GM12878 (cell line): ENCODE measurements around the gene TSNAX. TPM values are rescaled to one million over a fixed set of nuclear protein-coding genes. Genes with fewer than 3 reads are reported as not detected.
A peak's percentile ranks its signal among the peaks of the same experiment; 100 is the strongest.

ENCODE experiments used
- ATAC-seq: fragments of 200-7000 bp; cut with Tn5 transposase; 3 replicates; pipeline ENCODE4 v1.9.1; 2020; ENCODE audit warnings: mild to moderate bottlenecking, moderate library complexity
- Bru-seq: library from RNA; stranded (reverse); fragments of 400-500 nt; gene quantifications from one replicate; lab custom pipeline; 2021; lab: Mats Ljungman, UMichigan
- BruChase-seq, 2 experiments: library from RNA; stranded (reverse); fragments of 400-500 nt; gene quantifications; one replicate each; lab custom pipeline; 2021; lab: Mats Ljungman, UMichigan
- BruUV-seq: library from RNA; stranded (reverse); fragments of 400-500 nt; replicated peaks from 2 replicates; lab custom pipeline; 2021; lab: Mats Ljungman, UMichigan
- CTCF ChIA-PET: fragments of 300-600 bp; sonication (Branson Sonifier 250); formaldehyde crosslinking; extraction: SDS; loops from one replicate; lab custom pipeline; 2021; ENCODE audit warnings: inconsistent platforms; lab: Yijun Ruan, JAX
- POLR2A ChIA-PET: fragments of 350-600 bp; formaldehyde crosslinking; extraction: SDS; loops from one replicate; lab custom pipeline; 2021; ENCODE audit warnings: inconsistent platforms; lab: Charles Lee
- RAD21 ChIA-PET: fragments of 300-600 bp; sonication (Branson Sonifier 250); formaldehyde crosslinking; loops from one replicate; lab custom pipeline; 2023; ENCODE audit warnings: antibody characterized with exemption; ENCODE audit not compliant: unreplicated experiment; lab: Charles Lee
- SMC1A ChIA-PET: fragments of 300-600 bp; sonication (Branson Sonifier 250); formaldehyde crosslinking; loops from one replicate; lab custom pipeline; 2023; ENCODE audit not compliant: unreplicated experiment, uncharacterized antibody; lab: Charles Lee
- DNase-seq: peaks from one replicate; pipeline ENCODE4 v3.0.0-alpha.2; 2011; ENCODE audit warnings: low read depth, low spot score
- FAIRE-seq: peaks from 3 replicates; lab custom pipeline; 2011; peaks lifted over from hg19 to GRCh38; lab: Jason Lieb, UNC
- H2AFZ ChIP-seq: 2 replicates; pipeline ENCODE4 v1.6.0; 2011; ENCODE audit warnings: low read depth, low read length, control low read depth; ENCODE audit not compliant: control insufficient read depth
- H3K27ac ChIP-seq: 2 replicates; pipeline ENCODE4 v1.5.1; 2011; ENCODE audit warnings: control low read depth; ENCODE audit not compliant: control insufficient read depth, insufficient read depth
- H3K27me3 ChIP-seq, 2 experiments: replicated peaks in 1 of 2; 2 replicates each; pipeline versions ENCODE4 v1.6.0 to v1.6.1; 2011; ENCODE audit warnings: low read length in 1 of 2; ENCODE audit not compliant: control insufficient read depth in 2 of 2, insufficient read depth in 2 of 2
- H3K36me3 ChIP-seq, 2 experiments: 2 replicates each; pipeline ENCODE4 v1.5.1; 2011; ENCODE audit warnings: low read length in 1 of 2; ENCODE audit not compliant: control insufficient read depth in 2 of 2, insufficient read depth in 2 of 2
- H3K4me1 ChIP-seq: 2 replicates; pipeline ENCODE4 v1.6.1; 2011; ENCODE audit warnings: mild to moderate bottlenecking, low read length, moderate library complexity, mixed read lengths; ENCODE audit not compliant: control insufficient read depth, insufficient read depth
- H3K4me2 ChIP-seq: 2 replicates; pipeline ENCODE4 v1.6.0; 2011; ENCODE audit warnings: control low read depth; ENCODE audit not compliant: control insufficient read depth, insufficient read depth
- H3K4me3 ChIP-seq: fragments of 200-600 bp; sonication (generic); 2 replicates; pipeline ENCODE4 v1.5.1; 2016
- H3K79me2 ChIP-seq: 2 replicates; pipeline ENCODE4 v1.6.0; 2011; ENCODE audit warnings: low read length; ENCODE audit not compliant: control insufficient read depth, insufficient read depth
- H3K9ac ChIP-seq: 2 replicates; pipeline ENCODE4 v1.8.0; 2011; ENCODE audit warnings: low read length, control low read depth, mixed read lengths; ENCODE audit not compliant: control insufficient read depth, insufficient read depth
- H3K9me3 ChIP-seq: replicated peaks from 3 replicates; pipeline ENCODE4 v1.5.1; 2011; ENCODE audit warnings: mild to moderate bottlenecking, low read length; ENCODE audit not compliant: control insufficient read depth, insufficient read depth
- H4K20me1 ChIP-seq: 2 replicates; pipeline ENCODE4 v1.6.0; 2011; ENCODE audit not compliant: control insufficient read depth, insufficient read depth
- BHLHE40 ChIP-seq, 2 experiments: fragments of 450-650 bp in 1 of 2; IDR thresholded peaks; 2 replicates each; pipeline ENCODE4 v1.6.1; 2011 to 2017; ENCODE audit warnings: low read depth in 2 of 2, borderline replicate concordance in 1 of 2, improper control_type of control experiment in 1 of 2, low read length in 1 of 2, mild to moderate bottlenecking in 1 of 2
- CBX5 ChIP-seq: sonication (generic); IDR thresholded peaks from 2 replicates; pipeline ENCODE4 v1.6.1; 2016; ENCODE audit warnings: low read depth, moderate library complexity, mild to moderate bottlenecking, inconsistent platforms
- HDAC6 ChIP-seq: fragments of 200-600 bp; sonication (generic); IDR thresholded peaks from one replicate; pipeline ENCODE4 v1.8.0; 2017; ENCODE audit warnings: antibody characterized with exemption; ENCODE audit not compliant: unreplicated experiment
- KDM1A ChIP-seq: fragments of 200-600 bp; sonication (generic); IDR thresholded peaks from 2 replicates; pipeline ENCODE4 v1.6.1; 2016; ENCODE audit warnings: borderline replicate concordance
- RBBP5 ChIP-seq: fragments of 200-600 bp; sonication (generic); conservative IDR thresholded peaks from 2 replicates; pipeline ENCODE4 v1.6.1; 2016
- RELA ChIP-seq: fragments of 450-650 bp; IDR thresholded peaks from 2 replicates; pipeline ENCODE4 v1.8.0; 2014; ENCODE audit warnings: borderline replicate concordance; ENCODE audit not compliant: partially characterized antibody
- SUZ12 ChIP-seq: fragments of 200-600 bp; sonication (generic); IDR thresholded peaks from one replicate; pipeline ENCODE4 v1.6.1; 2018; ENCODE audit warnings: antibody characterized with exemption, mild to moderate bottlenecking; ENCODE audit not compliant: unreplicated experiment
- WRNIP1 ChIP-seq: IDR thresholded peaks from 2 replicates; pipeline ENCODE4 v1.6.1; 2011; ENCODE audit warnings: low read depth, low read length, improper control_type of control experiment, borderline replicate concordance
- YBX1 ChIP-seq: fragments of 450-650 bp; IDR thresholded peaks from 2 replicates; pipeline ENCODE4 v1.6.1; 2016; ENCODE audit warnings: antibody characterized with exemption
- ZNF217 ChIP-seq: fragments of 450-650 bp; IDR thresholded peaks from 2 replicates; pipeline ENCODE4 v1.6.1; 2017; ENCODE audit warnings: antibody characterized with exemption, mild to moderate bottlenecking
- ZNF274 ChIP-seq: IDR thresholded peaks from one replicate; pipeline ENCODE4 v1.8.0; 2011; ENCODE audit not compliant: insufficient read length, insufficient read depth
- WGBS: methylation state at CpG from one replicate; pipeline ENCODE4 v1.1.6; 2016; ENCODE audit warnings: low lambda C conversion rate; ENCODE audit not compliant: insufficient replicate concordance, insufficient coverage; ENCODE audit errors: missing lambda C conversion rate; 5-methylcytosine and 5-hydroxymethylcytosine counted together
- in situ Hi-C: fragments of 300-500 bp; cut with MboI; formaldehyde crosslinking; loops from 9 replicates; pipeline ENCODE4 v1.14.3; 2018; ENCODE audit warnings: mixed read lengths
- intact Hi-C: fragments of 100-400 bp; cut with micrococcal nuclease; formaldehyde crosslinking; loops from one replicate; pipeline ENCODE4 v1.14.2; 2022; ENCODE audit not compliant: unreplicated experiment
- long read RNA-seq, 2 experiments: library from polyadenylated mRNA; unstranded; transcript quantifications; one replicate each; pipeline ENCODE4 v2.0.0, GENCODE V29; 2019 to 2020
- polyA minus RNA-seq, 3 experiments: library from RNA; depleted of rRNA, polyadenylated mRNA; stranded (reverse); fragments of >200 nt; gene quantifications; 2 replicates each; pipeline ENCODE4 v1.2.3, GENCODE V29; 2011
- polyA plus RNA-seq, 11 experiments: library from polyadenylated mRNA; depleted of rRNA in 4 of 11; unstranded in 6 of 11; stranded (reverse) in 5 of 11; fragments of >200 nt; fragmentation: Nextera tagmentation in 4 of 11; fragmentation: Illumina TruSeq in 1 of 11; extraction: Ambion mirVana in 4 of 11; extraction: Trizol in 1 of 11; gene quantifications; 1 replicate in 1 of 11; 2 replicates in 10 of 11; pipeline versions ENCODE4 v1.2.1 to v1.2.3, GENCODE V29; 2011 to 2016; ENCODE audit warnings: inconsistent platforms in 2 of 11, missing spikeins in 2 of 11, low read depth in 1 of 11
- total RNA-seq, 4 experiments: library from RNA; depleted of rRNA in 3 of 4; stranded (reverse); fragments of >200 nt in 3 of 4; fragmentation: Illumina TruSeq in 1 of 4; extraction: Trizol in 1 of 4; gene quantifications; 2 replicates each; pipeline versions ENCODE4 v1.2.1 to v1.2.3, GENCODE V29; 2013 to 2021
- TF ChIP-seq, protein P1 (sequence below), 3 experiments: IDR thresholded peaks in 2 of 3; conservative IDR thresholded peaks in 1 of 3; 2 replicates each; pipeline ENCODE4 v1.5.1; 2011; ENCODE audit warnings: low read depth in 3 of 3, low read length in 3 of 3, mild to moderate bottlenecking in 3 of 3, control low read depth in 2 of 3, moderate library complexity in 2 of 3, inconsistent platforms in 1 of 3, mixed read lengths in 1 of 3; ENCODE audit not compliant: control insufficient read depth in 2 of 3, insufficient read depth in 1 of 3; ENCODE audit errors: extremely low read depth in 1 of 3

TSNAX gene, protein sequence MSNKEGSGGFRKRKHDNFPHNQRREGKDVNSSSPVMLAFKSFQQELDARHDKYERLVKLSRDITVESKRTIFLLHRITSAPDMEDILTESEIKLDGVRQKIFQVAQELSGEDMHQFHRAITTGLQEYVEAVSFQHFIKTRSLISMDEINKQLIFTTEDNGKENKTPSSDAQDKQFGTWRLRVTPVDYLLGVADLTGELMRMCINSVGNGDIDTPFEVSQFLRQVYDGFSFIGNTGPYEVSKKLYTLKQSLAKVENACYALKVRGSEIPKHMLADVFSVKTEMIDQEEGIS
- 73.1 and 76.7 TPM in 2 replicates for total RNA-seq (2013; cell fraction: nucleolus; rRNA removed)
- total RNA-seq (2014; rRNA removed), result 25.4 and 29.3 TPM in 2 replicates
- total RNA-seq (2014; rRNA removed; fragmentation: Illumina TruSeq; extraction: Trizol), result 46.4 and 47.0 TPM in 2 replicates
- 26.5 and 30.3 TPM in 2 replicates for total RNA-seq (2021)
- polyA plus RNA-seq (2011; ENCODE audit: low read depth), result 12.0 TPM
- 27.8 and 43.7 TPM in 2 replicates for polyA plus RNA-seq (2011; rRNA removed)
- 9.5 and 12.0 TPM in 2 replicates for polyA plus RNA-seq (2011; cell fraction: cytosol; rRNA removed)
- 6.3 and 10.2 TPM in 2 replicates for polyA plus RNA-seq (2011; cell fraction: nucleus; rRNA removed)
- 20.5 and 22.8 TPM in 2 replicates for polyA plus RNA-seq (2012)
- polyA plus RNA-seq (2014; fragmentation: Illumina TruSeq; extraction: Trizol), result 36.2 and 44.6 TPM in 2 replicates
- polyA plus RNA-seq (2014; fragmentation: Nextera tagmentation; extraction: Ambion mirVana), result 10 to 100 TPM; 35.0 to 42.4 TPM
- polyA plus RNA-seq (2014; rRNA removed), result 21.6 and 24.8 TPM in 2 replicates
- polyA plus RNA-seq (2016; fragmentation: Nextera tagmentation; extraction: Ambion mirVana), result 10 to 100 TPM; 47.0 to 49.7 TPM
- polyA minus RNA-seq (2011; rRNA and poly(A)+ RNA removed), result 43.8 and 47.3 TPM in 2 replicates
- polyA minus RNA-seq (2011; cell fraction: cytosol; rRNA and poly(A)+ RNA removed), result 8.0 and 9.4 TPM in 2 replicates
- polyA minus RNA-seq (2011; cell fraction: nucleus; rRNA and poly(A)+ RNA removed), result 11.4 and 13.8 TPM in 2 replicates
- Bru-seq, nascent RNA, result percentile 93 among the genes with signal in this experiment
- BruChase-seq, experiment 1, labeled RNA remaining after a 6-hour chase, result percentile 99 among the genes with signal in this experiment
- percentile 99 among the genes with signal in this experiment for BruChase-seq, experiment 2, labeled RNA remaining after a 2-hour chase
- long read RNA-seq, experiment 1, transcript TSNAX-201 (6 exons, 2,650 nt), result major isoform, 27 of 31 reads
- long read RNA-seq, experiment 1, partial matches to known transcripts, result 2 of 31 reads
- long read RNA-seq, experiment 1, other reads (novel, unspliced or antisense), result 2 of 31 reads
- long read RNA-seq, experiment 2, transcript TSNAX-201 (6 exons, 2,650 nt), result major isoform, 303 of 321 reads
- long read RNA-seq, experiment 2, partial matches to known transcripts, result 3 of 321 reads
- long read RNA-seq, experiment 2, other reads (novel, unspliced or antisense), result 15 of 321 reads

DNA sequence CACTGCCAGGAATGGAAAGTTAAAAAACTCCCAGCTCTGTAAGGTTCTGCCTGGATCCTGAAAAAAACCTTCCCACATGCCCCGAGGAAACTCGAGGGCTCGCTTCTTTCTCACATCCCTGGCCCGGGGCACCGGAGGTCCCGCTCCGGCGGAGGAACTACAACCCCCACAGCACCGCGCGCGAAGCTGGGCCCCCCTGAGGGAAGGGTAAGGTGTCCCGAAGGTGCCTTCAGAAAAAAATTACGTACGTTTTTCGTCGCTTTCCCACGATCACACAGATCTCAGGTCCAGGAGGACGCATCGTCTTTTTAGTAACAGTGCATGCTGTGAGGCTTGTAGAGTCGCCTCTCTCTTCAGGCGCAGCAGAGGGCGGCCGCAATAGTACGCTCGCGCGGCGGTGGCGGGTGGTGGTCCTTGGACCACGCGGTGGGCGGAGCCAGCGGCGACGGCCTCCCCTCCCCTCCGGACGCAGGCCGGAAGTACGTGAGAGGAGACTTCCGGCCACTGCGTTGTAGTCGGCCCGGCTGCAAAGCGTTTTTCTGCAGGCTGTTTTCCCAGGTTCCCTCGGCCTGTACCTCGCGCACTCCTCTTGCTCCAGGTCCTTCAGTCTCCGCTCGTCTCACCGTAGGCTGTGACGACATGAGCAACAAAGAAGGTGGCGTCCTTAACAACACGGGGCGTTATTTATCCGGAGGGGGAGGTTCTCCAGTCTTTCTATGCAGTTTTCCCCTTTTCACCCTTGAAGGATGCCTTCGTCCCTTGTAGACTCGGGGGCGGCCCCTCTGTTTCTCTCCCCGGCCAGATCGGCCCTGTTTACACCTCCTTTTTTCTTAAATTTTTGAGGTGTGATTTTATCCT lies at the start of gene TSNAX:
Gene TSNAX (plus strand): TSS at position 498 of the 858 bp plus-strand sequence. CDS start 142 bp downstream, at position 640.
- CTCF ChIA-PET, result interaction anchor here (1.8 kb wide), 1 partner anchor 19 kb away, joined by 4 read pairs; no protein-coding TSS in a partner anchor
- H3K9ac ChIP-seq, result peak within 1 kb of the TSS; percentile 82
- peaks cover 5% of the 10 kb centered on the region; the same call in 1 of the 2 replicates for H3K4me1 ChIP-seq
- ATAC-seq (peak; percentile 93), FAIRE-seq (peak; percentile 88), DNase-seq (peak; percentile 84)
- peak within 1 kb of the TSS; percentile 97 for H3K27ac ChIP-seq
- SMC1A ChIA-PET, result interaction anchor here (0.6 to 1.5 kb wide), 3 partner anchors 19 to 108 kb away, joined by 3 read pairs; no protein-coding TSS in a partner anchor
- peaks cover 30% of the 10 kb centered on the region for H3K79me2 ChIP-seq
- POLR2A ChIA-PET, result interaction anchor here (0.6 to 1.4 kb wide), 5 partner anchors 8 to 290 kb away, joined by 3 to 6 read pairs (median 3); partner anchors contain the start of genes EXOC8 and SPRTN
- no peaks in the 10 kb centered on the region for H4K20me1 ChIP-seq
- in situ Hi-C loops (loop anchor here (5.0 kb wide), 1 partner anchor 111 kb away; no protein-coding TSS in a partner anchor), intact Hi-C loops (loop anchor here (1.0 kb wide), 1 partner anchor 106 kb away; the partner anchor contains the start of gene EGLN1)
- no peaks in the 10 kb centered on the region; the same call in 2 of the 3 replicates for H3K9me3 ChIP-seq
- H3K4me3 ChIP-seq, result peak within 1 kb of the TSS; percentile 93
- no peaks in the 10 kb centered on the region for H3K27me3 ChIP-seq
- 1% methylated on average over 61 of the region's 61 CpGs for WGBS
- no TSS peak for BruUV-seq
- H2AFZ ChIP-seq, result peak within 1 kb of the TSS; percentile 99
- H3K4me2 ChIP-seq, result peak within 1 kb of the TSS; percentile 91
- no peaks in the 10 kb centered on the region; a peak in 1 of 4 replicates for H3K36me3 ChIP-seq
- RAD21 ChIA-PET, result interaction anchor here (1.5 kb wide), 1 partner anchor 190 kb away, joined by 3 read pairs; the partner anchor contains the start of genes EXOC8 and SPRTN
- TF ChIP-seq CBX5, result no peak
- peak; percentile 73 for TF ChIP-seq RELA
- TF ChIP-seq HDAC6, result no peak
- TF ChIP-seq SUZ12, result no peak
- TF ChIP-seq, protein P1, sequence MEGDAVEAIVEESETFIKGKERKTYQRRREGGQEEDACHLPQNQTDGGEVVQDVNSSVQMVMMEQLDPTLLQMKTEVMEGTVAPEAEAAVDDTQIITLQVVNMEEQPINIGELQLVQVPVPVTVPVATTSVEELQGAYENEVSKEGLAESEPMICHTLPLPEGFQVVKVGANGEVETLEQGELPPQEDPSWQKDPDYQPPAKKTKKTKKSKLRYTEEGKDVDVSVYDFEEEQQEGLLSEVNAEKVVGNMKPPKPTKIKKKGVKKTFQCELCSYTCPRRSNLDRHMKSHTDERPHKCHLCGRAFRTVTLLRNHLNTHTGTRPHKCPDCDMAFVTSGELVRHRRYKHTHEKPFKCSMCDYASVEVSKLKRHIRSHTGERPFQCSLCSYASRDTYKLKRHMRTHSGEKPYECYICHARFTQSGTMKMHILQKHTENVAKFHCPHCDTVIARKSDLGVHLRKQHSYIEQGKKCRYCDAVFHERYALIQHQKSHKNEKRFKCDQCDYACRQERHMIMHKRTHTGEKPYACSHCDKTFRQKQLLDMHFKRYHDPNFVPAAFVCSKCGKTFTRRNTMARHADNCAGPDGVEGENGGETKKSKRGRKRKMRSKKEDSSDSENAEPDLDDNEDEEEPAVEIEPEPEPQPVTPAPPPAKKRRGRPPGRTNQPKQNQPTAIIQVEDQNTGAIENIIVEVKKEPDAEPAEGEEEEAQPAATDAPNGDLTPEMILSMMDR (IDR thresholded peaks at IDR 0.05 in 2 of 3, conservative IDR thresholded peaks at IDR 0.05 in 1 of 3; ENCODE audit: control insufficient read depth in 2 of 3, extremely low read depth in 1 of 3, insufficient read depth in 1 of 3, low read depth in 3 of 3, low read length in 3 of 3), result no peak
- peak; percentile 17 to 61; a peak in 1 of 4 replicates for TF ChIP-seq BHLHE40 (IDR thresholded peaks at IDR 0.05; ENCODE audit: borderline replicate concordance in 1 of 2, low read depth in 2 of 2, low read length in 1 of 2)
- TF ChIP-seq KDM1A, result no peak
- no peak for TF ChIP-seq YBX1
- TF ChIP-seq RBBP5, result no peak
- TF ChIP-seq ZNF274, result no peak
- no peak for TF ChIP-seq ZNF217
- TF ChIP-seq WRNIP1, result no peak
